ENCODE results near the gene SHE. TPM values are rescaled to one million over a fixed set of nuclear protein-coding genes. Genes with fewer than 3 reads are reported as not detected.

Gene SHE
- total RNA-seq, 2 experiments from 2014 or later = not detected

DNA sequence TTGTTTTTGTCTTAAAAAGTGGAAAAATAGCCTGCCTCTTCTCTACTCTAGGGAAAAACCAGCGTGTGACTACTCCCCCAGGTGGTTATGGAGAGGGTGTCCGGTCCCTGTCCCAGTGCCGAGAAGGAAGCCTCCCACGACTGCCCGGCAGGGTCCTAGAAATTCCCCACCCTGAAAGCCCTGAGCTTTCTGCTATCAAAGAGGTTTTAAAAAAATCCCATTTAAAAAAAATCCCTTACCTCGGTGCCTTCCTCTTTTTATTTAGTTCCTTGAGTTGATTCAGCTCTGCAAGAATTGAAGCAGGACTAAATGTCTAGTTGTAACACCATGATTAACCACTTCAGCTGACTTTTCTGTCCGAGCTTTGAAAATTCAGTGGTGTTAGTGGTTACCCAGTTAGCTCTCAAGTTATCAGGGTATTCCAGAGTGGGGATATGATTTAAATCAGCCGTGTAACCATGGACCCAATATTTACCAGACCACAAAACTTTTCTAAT is 35.2 kb downstream of the SHE start:
- POLR2A ChIA-PET = interaction anchor here (0.9 to 2.6 kb wide), 6 partner anchors 13 to 247 kb away, joined by 3 to 9 read pairs (median 6); partner anchors contain the start of gene UBAP2L
- peak in 2 of 14 experiments; percentile 35 to 49 for DNase-seq

DNA sequence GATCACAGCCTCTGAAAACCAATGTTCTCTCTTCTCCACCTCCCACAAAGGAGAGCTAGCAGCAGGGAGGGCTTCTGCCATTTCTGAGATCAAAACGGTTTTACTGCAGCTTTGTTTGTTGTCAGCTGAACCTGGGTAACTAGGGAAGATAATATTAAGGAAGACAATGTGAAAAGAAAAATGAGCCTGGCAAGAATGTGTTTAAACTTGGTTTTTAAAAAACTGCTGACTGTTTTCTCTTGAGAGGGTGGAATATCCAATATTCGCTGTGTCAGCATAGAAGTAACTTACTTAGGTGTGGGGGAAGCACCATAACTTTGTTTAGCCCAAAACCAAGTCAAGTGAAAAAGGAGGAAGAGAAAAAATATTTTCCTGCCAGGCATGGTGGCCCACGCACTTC is 36.0 kb downstream of the SHE start:
- peak in 2 of 14 experiments; percentile 19 to 34 for DNase-seq
- no peaks in the 10 kb centered on the region for H3K27me3 Mint-ChIP-seq
- no peak for ATAC-seq (ENCODE audit: poor library complexity)
- peaks cover 84% of the 10 kb centered on the region for H3K4me1 ChIP-seq (ENCODE audit: insufficient read depth, low read length)
- H3K9me3 ChIP-seq (ENCODE audit: control insufficient read depth in 1 of 2, insufficient read depth in 1 of 2, low read length in 2 of 2) = no peaks in the 10 kb centered on the region
- POLR2A ChIA-PET = interaction anchor here (1.1 to 4.0 kb wide), 8 partner anchors 26 to 246 kb away, joined by 3 to 66 read pairs (median 7); partner anchors contain the start of gene UBAP2L
- H3K27me3 ChIP-seq (ENCODE audit: control insufficient read depth in 1 of 2, insufficient read depth in 2 of 2, low read length in 2 of 2) = no peaks in the 10 kb centered on the region
- H3K4me1 Mint-ChIP-seq (ENCODE audit: low read depth) = peaks cover 78% of the 10 kb centered on the region
- intact Hi-C loops (cut with DNase I, micrococcal nuclease) = loop anchor here in 1 of 2 experiments (5.0 kb wide), 1 partner anchor 124 kb away; no protein-coding TSS in a partner anchor
- peak overlapping the region; percentile 49 to 61 for H3K27ac ChIP-seq (ENCODE audit: low read depth in 1 of 2, low read length in 2 of 2)
- H3K36me3 Mint-ChIP-seq (ENCODE audit: low read depth) = peaks cover 18% of the 10 kb centered on the region
- no peak overlapping the region for H3K4me3 ChIP-seq (ENCODE audit: low read length)
- peaks cover 21% of the 10 kb centered on the region for H3K36me3 ChIP-seq (ENCODE audit: insufficient read depth, low read length)
- CTCF ChIA-PET = interaction anchor here (1.4 to 3.4 kb wide), 2 partner anchors 14 to 63 kb away, joined by 4 to 21 read pairs; no protein-coding TSS in a partner anchor
- TF ChIP-seq, protein P1, sequence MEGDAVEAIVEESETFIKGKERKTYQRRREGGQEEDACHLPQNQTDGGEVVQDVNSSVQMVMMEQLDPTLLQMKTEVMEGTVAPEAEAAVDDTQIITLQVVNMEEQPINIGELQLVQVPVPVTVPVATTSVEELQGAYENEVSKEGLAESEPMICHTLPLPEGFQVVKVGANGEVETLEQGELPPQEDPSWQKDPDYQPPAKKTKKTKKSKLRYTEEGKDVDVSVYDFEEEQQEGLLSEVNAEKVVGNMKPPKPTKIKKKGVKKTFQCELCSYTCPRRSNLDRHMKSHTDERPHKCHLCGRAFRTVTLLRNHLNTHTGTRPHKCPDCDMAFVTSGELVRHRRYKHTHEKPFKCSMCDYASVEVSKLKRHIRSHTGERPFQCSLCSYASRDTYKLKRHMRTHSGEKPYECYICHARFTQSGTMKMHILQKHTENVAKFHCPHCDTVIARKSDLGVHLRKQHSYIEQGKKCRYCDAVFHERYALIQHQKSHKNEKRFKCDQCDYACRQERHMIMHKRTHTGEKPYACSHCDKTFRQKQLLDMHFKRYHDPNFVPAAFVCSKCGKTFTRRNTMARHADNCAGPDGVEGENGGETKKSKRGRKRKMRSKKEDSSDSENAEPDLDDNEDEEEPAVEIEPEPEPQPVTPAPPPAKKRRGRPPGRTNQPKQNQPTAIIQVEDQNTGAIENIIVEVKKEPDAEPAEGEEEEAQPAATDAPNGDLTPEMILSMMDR (IDR thresholded peaks at IDR 0.05) = no peak
- peak overlapping the region; percentile 93 for H3K27ac Mint-ChIP-seq
- H3K4me3 Mint-ChIP-seq = peak overlapping the region; percentile 49
- H3K9me3 Mint-ChIP-seq = no peaks in the 10 kb centered on the region

More for the DNA sequence above, 35.2 kb downstream of the SHE start:
- Histone ChIP-seq H3K27ac (ENCODE audit: low read depth in 1 of 2, low read length in 2 of 2) (peak overlapping the region; percentile 49 to 61), H3K27me3 (ENCODE audit: control insufficient read depth in 1 of 2, insufficient read depth in 2 of 2, low read length in 2 of 2) (no peaks in the 10 kb centered on the region), H3K9me3 (ENCODE audit: control insufficient read depth in 1 of 2, insufficient read depth in 1 of 2, low read length in 2 of 2) (no peaks in the 10 kb centered on the region), H3K36me3 (ENCODE audit: insufficient read depth, low read length) (peaks cover 19% of the 10 kb centered on the region), H3K4me1 (ENCODE audit: insufficient read depth, low read length) (peaks cover 76% of the 10 kb centered on the region), H3K4me3 (ENCODE audit: low read length) (no peak overlapping the region)
- Mint-ChIP-seq H3K4me3 (peak overlapping the region; percentile 74), H3K36me3 (ENCODE audit: low read depth) (peaks cover 15% of the 10 kb centered on the region), H3K9me3 (no peaks in the 10 kb centered on the region), H3K27ac (peak overlapping the region; percentile 93), H3K4me1 (ENCODE audit: low read depth) (peaks cover 77% of the 10 kb centered on the region), H3K27me3 (no peaks in the 10 kb centered on the region)
- TF ChIP-seq, protein P1 (IDR thresholded peaks at IDR 0.05) = no peak
- intact Hi-C loops (cut with DNase I, micrococcal nuclease) = loop anchor here in 1 of 2 experiments (5.0 kb wide), 1 partner anchor 125 kb away; no protein-coding TSS in a partner anchor
- CTCF ChIA-PET = interaction anchor here (0.8 to 1.7 kb wide), 4 partner anchors 12 to 61 kb away, joined by 3 to 9 read pairs (median 4); partner anchors contain the start of gene IL6R
- no peak for ATAC-seq (ENCODE audit: poor library complexity)

DNA sequence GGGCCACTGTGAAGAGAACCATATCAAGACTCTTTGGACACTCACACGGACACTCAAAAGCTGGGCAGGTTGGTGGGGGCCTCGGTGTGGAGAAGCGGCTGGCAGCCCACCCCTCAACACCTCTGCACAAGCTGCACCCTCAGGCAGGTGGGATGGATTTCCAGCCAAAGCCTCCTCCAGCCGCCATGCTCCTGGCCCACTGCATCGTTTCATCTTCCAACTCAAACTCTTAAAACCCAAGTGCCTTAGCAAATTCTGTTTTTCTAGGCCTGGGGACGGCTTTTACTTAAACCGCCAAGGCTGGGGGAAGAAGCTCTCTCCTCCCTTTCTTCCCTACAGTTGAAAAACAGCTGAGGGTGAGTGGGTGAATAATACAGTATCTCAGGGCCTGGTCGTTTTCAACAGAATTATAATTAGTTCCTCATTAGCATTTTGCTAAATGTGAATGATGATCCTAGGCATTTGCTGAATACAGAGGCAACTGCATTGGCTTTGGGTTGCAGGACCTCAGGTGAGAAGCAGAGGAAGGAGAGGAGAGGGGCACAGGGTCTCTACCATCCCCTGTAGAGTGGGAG is 36.5 kb downstream of the SHE start:
- H3K4me1 ChIP-seq (ENCODE audit: insufficient read depth, low read length) = peaks cover 89% of the 10 kb centered on the region
- CTCF ChIA-PET = interaction anchor here (1.4 to 3.4 kb wide), 2 partner anchors 14 to 62 kb away, joined by 4 to 21 read pairs; no protein-coding TSS in a partner anchor
- POLR2A ChIA-PET = interaction anchor here (1.1 to 4.0 kb wide), 14 partner anchors 14 to 245 kb away, joined by 3 to 66 read pairs (median 8); partner anchors contain the start of gene UBAP2L
- H3K27ac ChIP-seq (ENCODE audit: low read depth in 1 of 2, low read length in 2 of 2) = peak overlapping the region; percentile 49 to 61
- H3K4me3 Mint-ChIP-seq = peak overlapping the region; percentile 49
- H3K27me3 Mint-ChIP-seq = no peaks in the 10 kb centered on the region
- no peak overlapping the region for H3K4me3 ChIP-seq (ENCODE audit: low read length)
- peaks cover 21% of the 10 kb centered on the region for H3K36me3 ChIP-seq (ENCODE audit: insufficient read depth, low read length)
- no peaks in the 10 kb centered on the region for H3K9me3 Mint-ChIP-seq
- peaks cover 21% of the 10 kb centered on the region for H3K36me3 Mint-ChIP-seq (ENCODE audit: low read depth)
- H3K9me3 ChIP-seq (ENCODE audit: control insufficient read depth in 1 of 2, insufficient read depth in 1 of 2, low read length in 2 of 2) = no peaks in the 10 kb centered on the region
- no peak for DNase-seq
- TF ChIP-seq, protein P1 (IDR thresholded peaks at IDR 0.05) = no peak
- no peaks in the 10 kb centered on the region for H3K27me3 ChIP-seq (ENCODE audit: control insufficient read depth in 1 of 2, insufficient read depth in 2 of 2, low read length in 2 of 2)
- no peak for ATAC-seq (ENCODE audit: poor library complexity)
- intact Hi-C loops (cut with DNase I, micrococcal nuclease) = loop anchor here in 1 of 2 experiments (5.0 kb wide), 1 partner anchor 123 kb away; no protein-coding TSS in a partner anchor
- peaks cover 83% of the 10 kb centered on the region for H3K4me1 Mint-ChIP-seq (ENCODE audit: low read depth)
- H3K27ac Mint-ChIP-seq = peak overlapping the region; percentile 93
